Endothelial cell of umbilical vein (primary cell): ENCODE results near the gene EXOC6B. TPM values are rescaled to one million over a fixed set of nuclear protein-coding genes. Genes with fewer than 3 reads are reported as not detected.

ENCODE experiments used
- BruUV-seq: library from RNA; stranded (reverse); fragments of 400-500 nt; replicated peaks from 2 replicates; lab custom pipeline; 2021; lab: Mats Ljungman, UMichigan
- CTCF ChIA-PET: fragments of 300-600, 350-600 bp; sonication (Branson Sonifier 250); formaldehyde crosslinking; loops from one replicate; lab custom pipeline; 2021; ENCODE audit warnings: antibody characterized with exemption, inconsistent platforms; lab: Charles Lee
- POLR2A ChIA-PET: fragments of 300-600, 350-600 bp; sonication (Branson Sonifier 250); formaldehyde crosslinking; loops from one replicate; lab custom pipeline; 2021; ENCODE audit warnings: antibody characterized with exemption, inconsistent platforms; lab: Charles Lee
- DNase-seq: peaks from one replicate; pipeline ENCODE4 v3.0.0-alpha.2; 2011; ENCODE audit warnings: low read depth, low spot score
- FAIRE-seq: peaks from 2 replicates; lab custom pipeline; 2011; peaks lifted over from hg19 to GRCh38; lab: Jason Lieb, UNC
- H2AFZ ChIP-seq: 2 replicates; pipeline ENCODE4 v1.6.0; 2012; ENCODE audit warnings: low read depth, low read length, control low read depth, inconsistent platforms
- H3K27ac ChIP-seq: 2 replicates; pipeline ENCODE4 v1.5.1; 2011; ENCODE audit warnings: low read depth, mild to moderate bottlenecking, control low read depth, low read length, moderate library complexity; ENCODE audit not compliant: insufficient read depth
- H3K27me3 ChIP-seq, 2 experiments: 2 replicates each; pipeline versions ENCODE4 v1.6.0 to v1.6.1; 2011; ENCODE audit warnings: low read length in 2 of 2, mixed read lengths in 1 of 2; ENCODE audit not compliant: control insufficient read depth in 2 of 2, insufficient read depth in 2 of 2
- H3K36me3 ChIP-seq, 2 experiments: 2 replicates in 1 of 2; 3 replicates in 1 of 2; pipeline ENCODE4 v1.5.1; 2011; ENCODE audit warnings: low read length in 2 of 2, mild to moderate bottlenecking in 1 of 2, moderate library complexity in 1 of 2; ENCODE audit not compliant: control insufficient read depth in 2 of 2, insufficient read depth in 2 of 2; ENCODE audit errors: extremely low read depth in 1 of 2
- H3K4me1 ChIP-seq: 3 replicates; pipeline ENCODE4 v1.5.1; 2011; ENCODE audit warnings: mild to moderate bottlenecking, low read length; ENCODE audit not compliant: control insufficient read depth, insufficient read depth; ENCODE audit errors: extremely low read depth
- H3K4me2 ChIP-seq: 2 replicates; pipeline ENCODE4 v1.6.1; 2011; ENCODE audit warnings: low read length, control low read depth, mixed read lengths; ENCODE audit not compliant: insufficient read depth
- H3K4me3 ChIP-seq, 3 experiments: fragments of 200-600 bp in 1 of 3; sonication (generic), shearing (Covaris generic) in 1 of 3; replicated peaks in 1 of 3; 2 replicates each; pipeline ENCODE4 v1.5.1; 2011 to 2016; ENCODE audit warnings: control low read depth in 3 of 3, low read length in 3 of 3, mild to moderate bottlenecking in 2 of 3, inconsistent platforms in 1 of 3, low read depth in 1 of 3, moderate library complexity in 1 of 3; ENCODE audit not compliant: insufficient read depth in 1 of 3
- H3K79me2 ChIP-seq: 2 replicates; pipeline ENCODE4 v1.6.0; 2012; ENCODE audit warnings: low read length, inconsistent platforms; ENCODE audit not compliant: control insufficient read depth, insufficient read depth
- H3K9ac ChIP-seq: replicated peaks from 2 replicates; pipeline ENCODE3; 2011; ENCODE audit warnings: low read length, control low read depth; ENCODE audit not compliant: insufficient read depth; ENCODE audit errors: extremely low read depth
- H3K9me1 ChIP-seq: replicated peaks from 3 replicates; pipeline ENCODE4 v1.6.0; 2011; ENCODE audit warnings: mild to moderate bottlenecking, low read length; ENCODE audit not compliant: control insufficient read depth, insufficient read depth; ENCODE audit errors: extremely low read depth
- H3K9me3 ChIP-seq: replicated peaks from 2 replicates; pipeline ENCODE4 v1.5.1; 2012; ENCODE audit warnings: low read length, inconsistent platforms; ENCODE audit not compliant: control insufficient read depth, insufficient read depth
- H4K20me1 ChIP-seq: replicated peaks from 2 replicates; pipeline ENCODE3; 2011; ENCODE audit warnings: mild to moderate bottlenecking, low read length; ENCODE audit not compliant: control insufficient read depth, insufficient read depth; ENCODE audit errors: extremely low read depth
- CTCF ChIP-seq, 2 donors: IDR thresholded peaks; 1 replicate in 1 of 2; 2 replicates in 1 of 2; pipeline ENCODE4 v1.5.1; 2011; ENCODE audit warnings: low read length in 2 of 2, mild to moderate bottlenecking in 2 of 2, moderate library complexity in 2 of 2, control low read depth in 1 of 2, inconsistent platforms in 1 of 2, low read depth in 1 of 2; ENCODE audit not compliant: insufficient read depth in 1 of 2; ENCODE audit errors: extremely low read depth in 1 of 2
- EZH2 ChIP-seq: IDR thresholded peaks from 2 replicates; pipeline ENCODE4 v1.6.1; 2012; ENCODE audit warnings: borderline replicate concordance, low read depth, mild to moderate bottlenecking, moderate library complexity, low read length, inconsistent platforms; ENCODE audit not compliant: severe bottlenecking
- FOS ChIP-seq: IDR thresholded peaks from 2 replicates; pipeline ENCODE4 v1.6.1; 2011; ENCODE audit warnings: mild to moderate bottlenecking, low read length, moderate library complexity, borderline replicate concordance; ENCODE audit not compliant: insufficient read depth
- GATA2 ChIP-seq: IDR thresholded peaks from 2 replicates; pipeline ENCODE4 v1.7.0; 2011; ENCODE audit warnings: low read depth, mild to moderate bottlenecking, moderate library complexity, mixed read lengths, low read length; ENCODE audit not compliant: insufficient read length, insufficient read depth
- JUN ChIP-seq: IDR thresholded peaks from 2 replicates; pipeline ENCODE4 v1.6.1; 2011; ENCODE audit warnings: borderline replicate concordance, low read depth; ENCODE audit not compliant: insufficient read length, insufficient read depth
- MYC ChIP-seq: IDR thresholded peaks from one replicate; pipeline ENCODE4 v1.6.1; 2011; ENCODE audit warnings: mild to moderate bottlenecking, low read depth, low read length
- POLR2A ChIP-seq: IDR thresholded peaks from 2 replicates; pipeline ENCODE4 v1.6.1; 2012; ENCODE audit warnings: low read depth, mild to moderate bottlenecking, control low read depth, low read length
- POLR2AphosphoS5 ChIP-seq: IDR thresholded peaks from 2 replicates; pipeline ENCODE4 v1.6.1; 2012; ENCODE audit warnings: low read depth, mild to moderate bottlenecking, control low read depth, low read length, moderate library complexity; ENCODE audit not compliant: insufficient read depth
- dilution Hi-C: fragments of 300-500 bp; cut with MboI; formaldehyde crosslinking; loops from one replicate; pipeline ENCODE4 v1.15.0; 2019; ENCODE audit warnings: low sequenced_read_pairs; ENCODE audit not compliant: extremely low pct_ligation_motif_present
- intact Hi-C: fragments of 100-400 bp; cut with micrococcal nuclease; formaldehyde crosslinking; loops from one replicate; pipeline ENCODE4 v1.10.0; 2022
- polyA plus RNA-seq, 4 experiments: library from polyadenylated mRNA; depleted of rRNA in 3 of 4; stranded (reverse) in 3 of 4; unstranded in 1 of 4; fragments of >200 nt; gene quantifications; 2 replicates each; pipeline versions ENCODE4 v1.2.1 to v1.2.3, GENCODE V29; 2011 to 2012; ENCODE audit warnings: missing spikeins in 1 of 4
- total RNA-seq: library from RNA; stranded (reverse); gene quantifications from 2 replicates; pipeline ENCODE4 v1.2.3, GENCODE V29; 2021
- TF ChIP-seq, protein P1 (sequence below): IDR thresholded peaks from 2 replicates; pipeline ENCODE4 v1.6.1; 2011; ENCODE audit not compliant: insufficient read depth, insufficient read length

EXOC6B gene
- total and polyA plus RNA-seq, 2 donors (not counting 3 experiments of a cell fraction or from before 2014, with no cell fraction given): 10.8 to 34.8 TPM

DNA sequence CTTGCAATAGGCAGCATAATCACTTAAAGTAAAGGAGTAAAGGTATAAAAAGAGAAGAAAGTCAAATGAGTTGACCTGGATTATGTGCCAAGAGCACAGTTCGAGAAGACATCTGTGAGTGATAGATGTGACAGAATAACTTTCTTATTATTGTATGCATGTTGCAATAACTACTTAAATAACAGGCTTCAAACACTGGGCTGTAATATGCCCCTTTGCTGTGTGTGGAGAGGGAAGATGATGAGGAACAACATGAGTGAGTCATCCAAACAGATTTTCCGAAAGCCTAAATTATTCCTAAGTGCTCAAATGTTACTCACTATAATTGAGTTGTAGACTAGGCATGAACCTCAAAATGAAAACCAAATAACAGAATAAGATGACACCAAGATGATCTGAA, 328.1 kb downstream of the EXOC6B start:
- intact Hi-C loops (no loop called here), dilution Hi-C loops (no loop called here)
- Histone ChIP-seq H3K36me3 (no peaks in the 10 kb centered on the region), H3K9me1 (no peaks in the 10 kb centered on the region), H4K20me1 (no peaks in the 10 kb centered on the region), H3K9ac (no peak overlapping the region), H3K4me1 (no peaks in the 10 kb centered on the region), H3K27me3 (no peaks in the 10 kb centered on the region), H3K4me3 (no peak overlapping the region), H3K79me2 (no peaks in the 10 kb centered on the region), H3K27ac (no peak overlapping the region), H2AFZ (no peak overlapping the region), H3K9me3 (no peaks in the 10 kb centered on the region), H3K4me2 (no peak overlapping the region)
- ChIA-PET CTCF (no interaction called here), POLR2A (no interaction called here)
- TF ChIP-seq CTCF (IDR thresholded peaks at IDR 0.05; ENCODE audit: extremely low read depth in 1 of 2, insufficient read depth in 1 of 2, low read depth in 1 of 2, low read length in 2 of 2) (no peak), EZH2 (no peak), JUN (no peak), FOS (no peak), POLR2AphosphoS5 (no peak), MYC (no peak), POLR2A (no peak), GATA2 (no peak)
- TF ChIP-seq, protein P1, sequence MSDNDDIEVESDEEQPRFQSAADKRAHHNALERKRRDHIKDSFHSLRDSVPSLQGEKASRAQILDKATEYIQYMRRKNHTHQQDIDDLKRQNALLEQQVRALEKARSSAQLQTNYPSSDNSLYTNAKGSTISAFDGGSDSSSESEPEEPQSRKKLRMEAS: no peak
- no TSS peak for BruUV-seq
- DNase-seq (no peak), FAIRE-seq (no peak)
